T-helper 9 cell (primary cell): ENCODE results near the gene SNX20.

Experiments
- DNase-seq: peaks from one replicate; pipeline ENCODE4 v3.0.0-alpha.2; 2020

The SNX20 gene

DNA sequence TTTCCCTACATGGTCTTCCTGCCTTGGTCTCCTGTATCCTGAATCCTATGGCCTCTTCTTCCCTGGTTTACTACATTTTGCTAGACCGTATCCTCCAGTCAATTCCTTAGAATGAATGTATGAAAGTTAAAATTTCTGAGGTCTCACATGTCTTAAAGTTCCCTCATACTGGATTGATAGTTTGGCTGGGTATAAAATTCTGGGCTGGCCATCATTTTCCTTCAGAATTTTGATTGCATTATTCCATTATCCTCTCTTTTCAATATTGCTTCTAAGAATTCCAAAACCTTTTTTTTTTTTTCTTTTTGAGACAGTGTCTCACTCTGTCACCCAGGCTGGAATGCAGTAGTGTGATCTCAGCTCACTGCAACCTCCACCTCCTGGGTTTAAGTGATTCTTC, 23.1 kb upstream of the SNX20 start:
- no peak for DNase-seq

DNA sequence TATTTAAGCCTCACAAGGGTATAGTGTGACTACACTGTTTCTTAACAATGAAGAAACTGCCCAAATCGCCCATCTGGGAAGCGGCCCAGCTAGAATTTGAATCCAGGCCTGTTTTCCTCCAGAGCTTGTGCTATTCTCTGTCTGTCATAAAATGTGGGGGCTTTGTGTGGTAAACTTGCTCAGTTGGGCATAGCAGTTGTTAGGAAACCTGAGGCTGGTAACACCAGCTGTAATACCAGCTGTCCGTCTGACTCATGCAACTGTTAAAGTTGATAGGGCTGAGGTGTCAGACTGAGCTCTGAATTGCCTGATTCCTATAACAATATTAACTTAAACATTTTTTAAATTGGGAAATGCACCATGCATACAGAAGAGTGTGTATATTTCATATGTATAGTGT, 21.6 kb upstream of the SNX20 start:
- no peak for DNase-seq

DNA sequence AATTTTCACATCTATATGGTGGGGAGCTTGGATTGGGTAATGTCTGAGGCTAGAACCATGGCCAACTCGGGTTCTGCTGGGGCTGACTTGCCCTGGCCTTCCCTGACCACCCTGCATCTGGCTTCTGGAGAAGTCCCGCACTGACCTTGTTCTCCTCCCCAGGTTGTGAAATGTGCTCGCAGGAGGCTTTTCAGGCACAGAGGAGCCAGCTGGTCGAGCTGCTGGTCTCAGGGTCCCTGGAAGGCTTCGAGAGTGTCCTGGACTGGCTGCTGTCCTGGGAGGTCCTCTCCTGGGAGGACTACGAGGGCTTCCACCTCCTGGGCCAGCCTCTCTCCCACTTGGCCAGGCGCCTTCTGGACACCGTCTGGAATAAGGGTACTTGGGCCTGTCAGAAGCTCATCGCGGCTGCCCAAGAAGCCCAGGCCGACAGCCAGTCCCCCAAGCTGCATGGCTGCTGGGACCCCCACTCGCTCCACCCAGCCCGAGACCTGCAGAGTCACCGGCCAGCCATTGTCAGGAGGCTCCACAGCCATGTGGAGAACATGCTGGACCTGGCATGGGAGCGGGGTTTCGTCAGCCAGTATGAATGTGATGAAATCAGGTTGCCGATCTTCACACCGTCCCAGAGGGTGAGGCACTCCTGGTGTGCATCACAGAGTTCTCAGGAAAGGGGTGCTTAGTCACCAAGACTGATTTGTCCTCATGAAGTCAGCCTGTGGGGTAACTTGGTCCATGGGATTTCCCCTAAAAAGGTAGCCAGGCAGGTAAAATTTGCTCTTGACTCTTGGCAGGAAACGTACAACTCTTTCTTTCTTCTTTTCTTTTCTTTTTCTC, 18.4 kb upstream of the SNX20 start:
- peak; percentile 34 for DNase-seq

DNA sequence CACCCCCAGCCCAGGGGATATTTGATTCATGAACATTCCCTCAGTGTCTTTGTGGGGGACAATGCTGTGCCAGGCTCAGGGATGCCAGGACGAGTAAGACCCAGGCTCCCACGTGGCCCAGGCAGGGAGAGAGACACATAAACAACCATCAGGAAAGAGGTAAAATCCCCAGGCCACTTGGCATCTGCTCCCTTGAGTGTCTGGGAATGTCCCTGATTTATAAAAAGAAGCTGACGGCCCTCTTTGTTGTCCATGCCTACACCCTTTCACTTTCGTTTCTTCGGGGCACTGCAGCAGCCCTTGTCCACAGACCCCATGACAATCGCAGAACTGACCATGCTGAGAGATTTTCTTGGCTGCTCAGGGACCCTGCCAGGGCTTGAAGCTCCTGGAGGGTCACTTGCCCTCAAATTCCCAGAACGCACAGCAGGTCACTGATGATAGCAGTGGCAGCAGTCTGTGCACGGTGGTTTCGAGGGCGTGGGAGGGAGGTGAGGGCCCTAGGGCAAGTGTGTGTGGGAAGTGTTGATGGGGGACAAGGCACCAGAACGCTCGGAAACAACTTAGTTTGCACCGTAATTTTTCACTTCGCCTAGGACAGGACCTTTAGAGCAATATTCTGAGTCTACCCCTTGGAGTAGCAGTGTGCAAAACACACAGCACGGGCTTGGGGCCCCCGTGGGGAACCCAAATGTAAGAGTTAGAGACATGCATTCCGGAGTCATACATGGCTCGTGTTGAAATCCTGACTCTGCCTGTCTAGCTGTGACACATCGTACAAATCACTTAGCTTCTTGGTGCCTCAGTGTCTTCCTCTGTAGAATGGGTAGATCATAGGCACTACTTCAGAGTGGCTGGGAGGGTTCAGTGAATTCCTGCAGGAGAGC, 17.0 kb upstream of the SNX20 start:
- no peak for DNase-seq

GRCh38 chr16:50697421-50697715, 16.3 kb upstream of the SNX20 start:
- DNase-seq = no peak

- DNase-seq = peak; percentile 58
Observed at GRCh38 chr16:50696575-50697420, 15.7 kb upstream of the SNX20 start.

GRCh38 chr16:50696126-50696525, 15.0 kb upstream of the SNX20 start:
- DNase-seq = no peak

- no peak for DNase-seq
Observed at GRCh38 chr16:50695017-50696000, 14.2 kb upstream of the SNX20 start.

- DNase-seq = no peak
Observed at GRCh38 chr16:50694206-50694605, 13.1 kb upstream of the SNX20 start.

- no peak for DNase-seq
Observed at GRCh38 chr16:50692999-50693781, 12.1 kb upstream of the SNX20 start, which contains the start of gene NOD2. NOD2 (plus strand) TSS chr16:50693606; CDS start chr16:50699496, 5,890 bp downstream.

GRCh38 chr16:50692644-50692998, 11.5 kb upstream of the SNX20 start:
- DNase-seq = no peak

DNA sequence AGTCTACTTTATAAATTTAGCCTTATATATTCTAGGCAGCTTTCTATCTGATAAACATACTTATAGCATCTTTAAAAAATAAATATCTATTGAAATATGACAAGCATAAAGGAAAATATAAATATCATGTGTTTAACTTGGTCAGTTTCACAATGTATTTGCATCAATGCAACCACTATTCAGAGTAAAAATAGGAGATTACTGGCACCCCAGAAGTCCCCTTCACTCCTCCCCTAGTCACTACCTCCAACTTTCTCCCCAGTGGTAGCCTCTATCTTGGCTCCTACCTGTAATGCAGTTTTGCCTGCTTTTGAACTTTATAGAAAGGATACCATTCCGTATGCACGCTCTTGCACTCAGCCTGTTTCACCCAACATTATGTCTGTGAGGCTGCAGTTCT, 9.1 kb upstream of the SNX20 start:
- no peak for DNase-seq

DNA sequence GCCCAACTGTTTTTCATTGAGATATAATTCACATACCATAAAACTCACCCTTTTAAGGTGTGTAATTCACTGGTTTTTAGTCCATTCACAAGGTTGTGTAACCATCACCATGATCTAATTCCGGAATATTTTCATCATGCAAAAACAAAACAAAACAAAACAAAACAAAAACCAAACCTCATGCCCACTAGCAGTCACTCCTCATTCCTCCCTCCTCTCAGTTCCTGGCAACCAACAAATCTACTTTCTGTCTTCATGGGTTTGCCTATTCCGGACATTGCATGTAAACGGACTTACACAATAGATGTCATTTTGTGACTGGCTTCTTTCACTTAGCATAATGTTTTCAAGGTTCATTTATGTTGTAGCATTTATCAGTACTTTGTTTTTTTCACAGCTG, 7.8 kb upstream of the SNX20 start:
- DNase-seq = no peak

- DNase-seq = no peak
Observed at GRCh38 chr16:50688083-50688482, 7.0 kb upstream of the SNX20 start.

- DNase-seq = no peak
Observed at GRCh38 chr16:50685462-50686063, 4.5 kb upstream of the SNX20 start.

- DNase-seq = no peak
Observed at GRCh38 chr16:50684823-50685461, 3.8 kb upstream of the SNX20 start.

GRCh38 chr16:50683689-50684374, 2.7 kb upstream of the SNX20 start:
- DNase-seq = peak; percentile 34

GRCh38 chr16:50680556-50680893, 587 bp downstream of the SNX20 start:
- DNase-seq = no peak
